GM18868 (cell line): ENCODE data around the gene THOC6.
"Not testable (repeated sequence)": the region's sequence is repeated elsewhere in the genome, so short reads cannot be mapped to it uniquely, and the experiment has no call there.

Experiments used
- ATAC-seq: cut with Tn5 transposase; IDR thresholded peaks from one replicate; pipeline ENCODE4 v1.9.1; 2021; ENCODE audit warnings: mild to moderate bottlenecking, moderate library complexity; ENCODE audit not compliant: unreplicated experiment

The THOC6 gene

DNA sequence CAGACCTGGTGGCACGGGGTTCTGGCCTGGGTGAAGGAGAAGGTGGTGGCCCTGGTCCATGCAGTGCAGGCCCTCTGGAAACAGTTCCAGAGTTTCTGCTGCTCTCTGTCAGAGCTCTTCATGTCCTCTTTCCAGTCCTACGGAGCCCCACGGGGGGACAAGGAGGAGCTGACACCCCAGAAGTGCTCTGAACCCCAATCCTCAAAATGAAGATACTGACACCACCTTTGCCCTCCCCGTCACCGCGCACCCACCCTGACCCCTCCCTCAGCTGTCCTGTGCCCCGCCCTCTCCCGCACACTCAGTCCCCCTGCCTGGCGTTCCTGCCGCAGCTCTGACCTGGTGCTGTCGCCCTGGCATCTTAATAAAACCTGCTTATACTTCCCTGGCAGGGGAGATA lies 45.3 kb downstream of the THOC6 start:
- ATAC-seq = not testable (repeated sequence)

DNA sequence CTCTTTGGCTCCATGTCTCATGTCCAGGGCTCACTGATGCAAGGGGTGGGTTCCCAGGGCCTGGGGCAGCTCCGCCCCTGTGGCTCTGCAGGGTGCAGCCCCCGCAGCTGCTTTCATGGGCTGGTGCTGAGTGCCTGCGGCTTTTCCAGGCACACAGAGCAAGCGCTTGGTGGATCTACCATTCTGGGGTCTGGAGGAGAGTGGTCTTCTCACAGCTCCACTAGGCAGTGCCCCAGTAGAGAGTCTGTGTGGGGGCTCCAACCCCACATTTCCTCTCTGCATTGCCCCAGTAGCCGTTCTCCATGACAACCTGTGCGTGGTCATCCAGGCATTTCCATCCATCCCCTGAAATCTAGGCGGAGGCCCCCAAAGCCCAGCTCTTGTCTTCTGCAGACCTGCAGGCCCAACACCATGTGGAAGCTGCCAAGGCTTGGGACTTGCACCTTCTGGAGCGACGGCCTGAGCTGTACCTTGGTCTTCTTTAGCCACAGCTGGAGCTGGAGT lies 46.8 kb downstream of the THOC6 start:
- no peak for ATAC-seq

DNA sequence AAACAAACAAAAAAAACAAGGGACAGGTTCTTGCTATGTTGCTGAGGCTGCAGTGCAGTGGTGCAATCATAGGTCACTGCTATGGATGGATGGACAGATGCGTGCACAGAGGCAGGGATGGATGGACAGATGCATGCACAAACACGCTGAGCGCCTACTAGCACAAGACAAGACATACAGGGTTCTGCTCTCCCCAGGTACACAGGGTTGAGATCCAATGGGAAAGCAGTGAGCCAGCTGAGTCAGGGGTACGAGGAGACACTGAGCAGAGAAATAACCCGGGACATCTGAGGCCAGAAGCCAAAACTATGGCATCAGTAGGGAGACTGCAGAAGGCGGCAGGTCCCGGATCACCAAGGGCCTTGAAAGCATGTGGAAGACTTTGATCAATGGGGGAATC lies 47.8 kb downstream of the THOC6 start:
- no peak for ATAC-seq

DNA sequence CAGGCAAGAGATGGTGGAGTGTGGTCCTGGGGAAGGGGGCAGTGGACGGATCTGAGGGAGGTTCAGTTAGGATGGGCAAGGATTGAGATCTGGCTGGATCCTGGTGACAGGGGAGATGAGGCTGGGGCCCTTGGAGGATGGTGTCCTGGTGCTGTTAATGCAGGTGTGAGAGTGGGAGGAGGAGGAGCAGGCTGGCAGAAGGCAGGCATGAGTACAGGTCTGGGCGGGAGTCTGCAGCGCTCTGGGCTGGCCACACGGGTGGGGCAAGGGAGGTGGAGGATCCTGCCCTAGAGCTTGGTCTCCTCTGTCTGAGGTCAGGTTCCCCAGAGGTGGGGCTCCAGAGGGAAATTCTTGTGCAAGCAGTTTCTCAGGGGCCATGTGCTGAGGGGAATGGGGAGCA lies 48.3 kb downstream of the THOC6 start:
- ATAC-seq = not testable (repeated sequence)

DNA sequence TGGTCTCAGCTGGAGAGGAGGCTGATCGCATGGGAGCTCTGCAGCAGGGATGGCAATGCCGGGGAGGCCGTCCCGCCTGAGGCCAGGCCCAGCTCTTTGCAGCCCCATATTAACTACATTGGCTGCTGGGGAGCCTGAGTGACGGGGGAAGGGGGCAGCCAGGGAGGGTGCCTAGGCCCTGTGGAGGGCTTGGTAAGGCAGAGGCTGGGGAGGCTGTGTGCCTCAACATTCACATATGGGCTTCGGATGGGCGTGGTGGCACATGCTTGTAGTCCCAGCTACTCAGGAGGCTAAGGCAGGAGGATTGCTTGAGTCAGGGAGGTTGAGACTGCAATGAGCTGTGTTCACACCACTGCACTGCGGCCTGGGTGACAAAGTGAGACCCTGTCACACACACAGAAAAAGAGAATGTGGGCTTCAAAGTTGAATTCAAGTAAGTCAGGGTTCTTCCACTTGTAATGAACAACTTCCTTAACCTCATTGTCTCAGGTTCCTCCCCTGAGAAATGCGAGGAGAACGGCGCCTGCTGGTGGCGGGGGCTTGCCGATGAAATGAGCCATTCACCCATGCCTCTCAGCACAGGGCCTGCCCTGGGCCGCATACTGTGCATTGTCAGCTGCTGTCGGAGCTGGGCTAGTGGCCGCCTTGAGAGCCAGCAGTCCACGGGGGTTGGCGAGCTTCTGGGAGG lies 48.9 kb downstream of the THOC6 start:
- ATAC-seq = not testable (repeated sequence)

DNA sequence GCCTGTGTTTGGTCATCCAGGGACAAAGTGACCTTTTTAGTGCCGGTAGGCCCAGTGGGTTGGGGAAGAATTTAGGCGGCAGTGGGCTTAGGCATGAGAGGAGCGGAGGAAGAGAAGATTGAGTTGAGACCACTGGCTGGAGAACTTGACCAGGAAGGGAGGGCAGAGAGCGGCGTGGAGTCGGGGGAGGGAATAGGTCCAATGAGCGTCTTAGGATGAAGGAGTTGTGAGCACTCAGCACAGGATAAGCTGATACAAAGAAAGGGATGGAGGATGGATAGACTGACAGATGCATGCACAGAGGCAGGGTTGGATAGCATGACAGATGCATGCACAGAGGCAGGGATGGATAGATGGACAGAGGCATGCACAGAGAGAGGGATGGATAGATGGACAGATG lies 49.6 kb downstream of the THOC6 start:
- ATAC-seq = no peak

DNA sequence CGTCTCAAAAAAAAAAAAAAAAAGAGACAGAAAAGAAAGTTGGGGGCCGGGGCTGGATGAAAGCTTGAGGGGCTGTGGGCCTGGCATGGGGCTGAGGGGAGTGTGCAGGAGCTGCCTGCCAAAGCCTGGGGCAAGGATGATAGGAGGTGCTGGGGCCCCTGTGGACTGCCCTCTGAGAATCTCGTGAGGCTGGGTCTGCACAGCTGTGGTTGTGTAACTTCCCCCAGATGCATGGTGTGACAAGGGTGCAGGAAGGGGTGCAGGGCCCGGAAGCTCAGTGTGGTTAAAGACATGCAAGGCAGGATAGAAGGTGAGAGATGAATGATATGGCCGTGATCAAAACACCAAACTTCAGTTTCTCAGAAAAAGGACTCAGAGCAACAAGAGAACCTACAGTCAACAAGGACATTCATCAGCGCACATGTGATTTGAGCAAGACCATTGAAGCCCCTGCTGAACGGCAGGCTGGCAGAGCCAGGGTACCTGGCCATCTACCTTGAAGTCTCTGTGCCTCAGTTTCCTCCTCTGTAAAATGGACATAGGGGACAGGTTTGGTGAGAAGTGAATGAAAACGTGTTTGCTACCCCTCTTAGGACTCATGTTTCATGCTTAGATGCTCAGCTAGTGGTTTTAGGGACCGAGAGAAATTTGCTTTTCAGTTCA lies 51.2 kb downstream of the THOC6 start:
- ATAC-seq = peak; percentile 86

DNA sequence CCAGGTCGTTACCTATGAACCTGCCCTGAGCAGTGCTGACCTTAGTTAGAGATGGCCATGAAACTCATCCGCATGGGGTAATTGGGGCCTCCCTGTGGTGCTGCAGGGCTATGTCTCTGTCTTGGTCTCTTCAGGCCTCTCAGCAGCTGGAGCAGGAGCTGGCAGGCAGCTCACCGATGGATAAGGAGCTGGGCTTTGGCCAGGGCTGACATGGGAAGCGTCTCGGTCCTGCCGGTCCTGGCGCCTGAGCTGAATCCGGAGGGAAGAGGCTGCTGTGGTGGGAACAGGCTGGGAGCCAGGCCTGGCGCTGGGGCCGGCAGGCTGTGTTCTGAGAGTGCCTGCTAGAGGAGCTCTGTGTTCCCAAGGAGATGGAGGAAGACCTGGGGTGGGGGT lies 51.7 kb downstream of the THOC6 start:
- ATAC-seq = no peak

DNA sequence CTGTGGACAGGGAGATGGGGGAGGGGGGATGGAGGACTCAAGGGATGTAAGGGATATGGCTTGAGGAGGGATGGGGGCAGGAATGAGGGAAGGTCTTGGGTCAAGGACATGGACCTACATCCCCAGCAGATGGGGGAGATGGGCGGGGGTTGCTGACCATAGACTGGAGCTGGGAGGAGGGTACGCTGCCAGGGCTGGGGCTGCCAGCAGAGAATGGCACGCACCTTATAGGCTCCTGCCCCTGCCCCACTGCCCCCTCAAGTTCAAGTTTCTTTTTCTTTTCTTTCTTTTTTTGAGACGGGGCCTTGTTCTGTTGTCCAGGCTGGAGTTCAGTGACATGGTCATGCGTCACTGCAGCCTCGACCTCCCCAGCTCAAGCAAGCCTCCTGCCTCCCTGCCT lies 52.1 kb downstream of the THOC6 start:
- not testable (repeated sequence) for ATAC-seq

DNA sequence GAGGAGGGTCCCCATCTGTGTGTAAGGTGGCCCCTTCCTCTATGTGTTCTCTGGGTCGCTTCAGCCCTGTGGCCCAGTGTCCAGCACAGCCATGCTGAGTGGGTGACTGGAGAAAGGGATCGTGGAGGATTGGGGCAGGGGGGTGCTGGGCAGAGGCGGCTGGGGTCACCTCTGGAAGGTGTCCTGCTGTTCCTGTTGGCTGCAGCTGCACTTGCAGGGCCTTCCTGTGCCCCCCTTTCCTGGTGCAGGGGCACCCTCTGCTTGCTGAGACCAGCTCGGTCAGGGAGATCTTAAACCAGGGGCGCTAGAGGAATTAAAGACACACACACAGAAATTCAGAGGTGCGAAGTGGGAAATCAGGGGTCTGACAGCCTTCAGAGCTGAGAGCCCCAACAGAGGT lies 52.7 kb downstream of the THOC6 start:
- no peak for ATAC-seq
